Measurements from ENCODE around the gene GRIA4.
"Not testable (repeated sequence)": the region's sequence is repeated elsewhere in the genome, so short reads cannot be mapped to it uniquely, and the experiment has no call there.

Gene GRIA4

GRCh38 chr11:105860105-105860504 is 250.2 kb downstream of the GRIA4 start:
- DNase-seq (ENCODE audit: low read depth) = no peak

GRCh38 chr11:105861225-105861624 is 251.4 kb downstream of the GRIA4 start:
- DNase-seq (ENCODE audit: low read depth) = no peak

- peak; percentile 9 for DNase-seq (ENCODE audit: low read depth)
Measured at GRCh38 chr11:105862736-105863367, 253.0 kb downstream of the GRIA4 start.

GRCh38 chr11:105863523-105863922 is 253.7 kb downstream of the GRIA4 start:
- DNase-seq (ENCODE audit: low read depth) = no peak

GRCh38 chr11:105867742-105868141 is 257.9 kb downstream of the GRIA4 start:
- DNase-seq (ENCODE audit: low read depth) = no peak

- no peak for DNase-seq (ENCODE audit: low read depth)
Measured at GRCh38 chr11:105868762-105869285, 259.0 kb downstream of the GRIA4 start.

GRCh38 chr11:105870516-105871113 is 260.7 kb downstream of the GRIA4 start:
- DNase-seq (ENCODE audit: low read depth) = no peak

GRCh38 chr11:105878510-105878909 is 268.6 kb downstream of the GRIA4 start:
- DNase-seq (ENCODE audit: low read depth) = no peak

GRCh38 chr11:105878927-105879326 is 269.1 kb downstream of the GRIA4 start:
- DNase-seq (ENCODE audit: low read depth) = not testable (repeated sequence)

- no peak for DNase-seq (ENCODE audit: low read depth)
Measured at GRCh38 chr11:105881027-105881426, 271.2 kb downstream of the GRIA4 start.

GRCh38 chr11:105884436-105884835 is 274.6 kb downstream of the GRIA4 start:
- no peak for DNase-seq (ENCODE audit: low read depth)

GRCh38 chr11:105891685-105892084 is 281.8 kb downstream of the GRIA4 start:
- DNase-seq (ENCODE audit: low read depth) = no peak

- DNase-seq (ENCODE audit: low read depth) = no peak
Measured at GRCh38 chr11:105897161-105897560, 287.3 kb downstream of the GRIA4 start.

GRCh38 chr11:105899772-105900171 is 289.9 kb downstream of the GRIA4 start:
- DNase-seq (ENCODE audit: low read depth) = no peak

GRCh38 chr11:105900515-105901035 is 290.7 kb downstream of the GRIA4 start:
- no peak for DNase-seq (ENCODE audit: low read depth)

- DNase-seq (ENCODE audit: low read depth) = no peak
Measured at GRCh38 chr11:105903113-105903512, 293.2 kb downstream of the GRIA4 start.

GRCh38 chr11:105906517-105906916 is 296.6 kb downstream of the GRIA4 start:
- no peak for DNase-seq (ENCODE audit: low read depth)

GRCh38 chr11:105907319-105907718 is 297.4 kb downstream of the GRIA4 start:
- DNase-seq (ENCODE audit: low read depth) = no peak

GRCh38 chr11:105910095-105910715 is 300.3 kb downstream of the GRIA4 start:
- DNase-seq (ENCODE audit: low read depth) = no peak

GRCh38 chr11:105911454-105911853 is 301.6 kb downstream of the GRIA4 start:
- DNase-seq (ENCODE audit: low read depth) = no peak

GRCh38 chr11:105912666-105913065 is 302.8 kb downstream of the GRIA4 start:
- DNase-seq (ENCODE audit: low read depth) = no peak

- no peak for DNase-seq (ENCODE audit: low read depth)
Measured at GRCh38 chr11:105915021-105915420, 305.1 kb downstream of the GRIA4 start.

GRCh38 chr11:105918039-105918438 is 308.2 kb downstream of the GRIA4 start:
- no peak for DNase-seq (ENCODE audit: low read depth)
